DND-41 (cell line): ENCODE data around the gene TNFRSF12A.

Experiments used
- ATAC-seq: fragments of 200-7000 bp; cut with Tn5 transposase; 3 replicates; pipeline ENCODE4 v1.9.1; 2021; ENCODE audit warnings: low read depth; ENCODE audit not compliant: insufficient read depth
- DNase-seq: peaks from one replicate; pipeline ENCODE4 v3.0.0-alpha.2; 2020
- H2AFZ ChIP-seq: 2 replicates; pipeline ENCODE4 v1.6.0; 2012; ENCODE audit warnings: low read depth, low read length
- H3K27ac ChIP-seq: 2 replicates; pipeline ENCODE4 v1.5.1; 2012; ENCODE audit warnings: low read length, inconsistent platforms
- H3K27me3 ChIP-seq: fragments of 200-600 bp; sonication (generic); 2 replicates; pipeline ENCODE4 v1.6.0; 2012; ENCODE audit warnings: low read length, mild to moderate bottlenecking, inconsistent platforms; ENCODE audit not compliant: insufficient read depth, poor library complexity
- H3K36me3 ChIP-seq: 2 replicates; pipeline ENCODE4 v1.5.1; 2012; ENCODE audit warnings: low read length, inconsistent platforms; ENCODE audit not compliant: insufficient read depth
- H3K4me1 ChIP-seq: 2 replicates; pipeline ENCODE4 v1.5.1; 2012; ENCODE audit warnings: mild to moderate bottlenecking, low read length; ENCODE audit not compliant: insufficient read depth
- H3K4me2 ChIP-seq: 2 replicates; pipeline ENCODE4 v1.6.0; 2012; ENCODE audit warnings: mild to moderate bottlenecking, moderate library complexity, low read length, inconsistent platforms; ENCODE audit not compliant: insufficient read depth
- H3K4me3 ChIP-seq, 2 experiments: fragments of 200-600 bp in 1 of 2; shearing (Covaris generic) in 1 of 2; 2 replicates each; pipeline ENCODE4 v1.5.1; 2012 to 2016; ENCODE audit warnings: inconsistent platforms in 2 of 2, low read length in 2 of 2, mild to moderate bottlenecking in 2 of 2, low read depth in 1 of 2, moderate library complexity in 1 of 2
- H3K79me2 ChIP-seq: 2 replicates; pipeline ENCODE4 v1.6.0; 2012; ENCODE audit warnings: low read length, inconsistent platforms; ENCODE audit not compliant: insufficient read depth
- H3K9ac ChIP-seq: 2 replicates; pipeline ENCODE4 v1.6.0; 2012; ENCODE audit warnings: low read depth, mild to moderate bottlenecking, inconsistent platforms, low read length, moderate library complexity
- H3K9me3 ChIP-seq: 2 replicates; pipeline ENCODE4 v1.5.1; 2012; ENCODE audit warnings: low read length, moderate library complexity, mild to moderate bottlenecking, inconsistent platforms; ENCODE audit not compliant: insufficient read depth, severe bottlenecking
- H4K20me1 ChIP-seq: 2 replicates; pipeline ENCODE4 v1.6.0; 2012; ENCODE audit warnings: low read length; ENCODE audit not compliant: insufficient read depth
- CTCF ChIP-seq: IDR thresholded peaks from 2 replicates; pipeline ENCODE4 v1.5.1; 2012; ENCODE audit warnings: borderline replicate concordance, low read length, moderate library complexity, mild to moderate bottlenecking; ENCODE audit not compliant: poor library complexity, severe bottlenecking; ENCODE audit errors: extremely low read depth
- EZH2 ChIP-seq: IDR thresholded peaks from 3 replicates; pipeline ENCODE4 v1.6.1; 2012; ENCODE audit warnings: borderline replicate concordance, low read depth, mild to moderate bottlenecking, moderate library complexity, low read length, inconsistent platforms; ENCODE audit not compliant: severe bottlenecking

Gene TNFRSF12A

GRCh38 chr16:3013998-3014690 is 6.0 kb upstream of the TNFRSF12A start:
- no peaks in the 10 kb centered on the region; the same call in 1 of the 2 replicates for H4K20me1 ChIP-seq
- ATAC-seq (no peak), DNase-seq (no peak)
- H2AFZ ChIP-seq: no peak overlapping the region
- no peaks in the 10 kb centered on the region for H3K79me2 ChIP-seq
- H3K9me3 ChIP-seq: no peaks in the 10 kb centered on the region
- H3K27me3 ChIP-seq: no peaks in the 10 kb centered on the region
- H3K9ac ChIP-seq: no peak overlapping the region
- no peaks in the 10 kb centered on the region for H3K36me3 ChIP-seq
- no peak overlapping the region for H3K4me2 ChIP-seq
- TF ChIP-seq EZH2 (no peak), CTCF (no peak)
- H3K4me1 ChIP-seq: peaks cover 2% of the 10 kb centered on the region; the same call in 1 of the 2 replicates
- H3K27ac ChIP-seq: no peak overlapping the region
- no peak overlapping the region for H3K4me3 ChIP-seq

- ATAC-seq (no peak), DNase-seq (no peak)
- peaks cover 6% of the 10 kb centered on the region for H3K4me1 ChIP-seq
- no peak overlapping the region for H3K4me3 ChIP-seq
- H2AFZ ChIP-seq: no peak overlapping the region
- H3K9ac ChIP-seq: no peak overlapping the region
- H3K27ac ChIP-seq: no peak overlapping the region
- no peaks in the 10 kb centered on the region; the same call in 1 of the 2 replicates for H4K20me1 ChIP-seq
- H3K9me3 ChIP-seq: no peaks in the 10 kb centered on the region
- H3K4me2 ChIP-seq: no peak overlapping the region
- no peak for TF ChIP-seq EZH2
- TF ChIP-seq CTCF: no peak
- H3K36me3 ChIP-seq: no peaks in the 10 kb centered on the region
- H3K79me2 ChIP-seq: no peaks in the 10 kb centered on the region
- no peaks in the 10 kb centered on the region for H3K27me3 ChIP-seq
Observed at GRCh38 chr16:3014971-3015370, 5.2 kb upstream of the TNFRSF12A start.

GRCh38 chr16:3015865-3016521 is 4.2 kb upstream of the TNFRSF12A start:
- H3K36me3 ChIP-seq: no peaks in the 10 kb centered on the region
- H3K79me2 ChIP-seq: no peaks in the 10 kb centered on the region; the same call in 1 of the 2 replicates
- peaks cover 16% of the 10 kb centered on the region for H3K4me1 ChIP-seq
- DNase-seq (no peak), ATAC-seq (no peak)
- TF ChIP-seq EZH2 (no peak), CTCF (no peak)
- H3K4me2 ChIP-seq: no peak overlapping the region
- H4K20me1 ChIP-seq: no peaks in the 10 kb centered on the region; the same call in 1 of the 2 replicates
- no peak overlapping the region for H3K27ac ChIP-seq
- no peaks in the 10 kb centered on the region for H3K27me3 ChIP-seq
- no peak overlapping the region for H3K9ac ChIP-seq
- no peak overlapping the region for H2AFZ ChIP-seq
- H3K4me3 ChIP-seq: no peak overlapping the region
- no peaks in the 10 kb centered on the region for H3K9me3 ChIP-seq
